RWPE2 (cell line): ENCODE data around the gene NEDD8.
"Not testable (repeated sequence)": the region's sequence is repeated elsewhere in the genome, so short reads cannot be mapped to it uniquely, and the experiment has no call there.

ENCODE experiments used
- ATAC-seq: fragments of 200-7000 bp; cut with Tn5 transposase; 3 replicates; pipeline ENCODE4 v1.9.1; 2021; ENCODE audit warnings: low read depth
- DNase-seq: peaks from one replicate; pipeline ENCODE4 v3.0.0-alpha.2; 2020; ENCODE audit warnings: low spot score
- H3K27ac ChIP-seq: fragments of 450-650 bp; 2 replicates; pipeline ENCODE4 v1.5.1; 2017; ENCODE audit warnings: mild to moderate bottlenecking; ENCODE audit not compliant: poor library complexity, severe bottlenecking
- H3K27me3 ChIP-seq: fragments of 250-450 bp; sonication (Bioruptor Pico); 2 replicates; pipeline ENCODE4 v1.5.1; 2021; ENCODE audit warnings: mild to moderate bottlenecking, moderate library complexity; ENCODE audit not compliant: insufficient read depth, poor library complexity, severe bottlenecking
- H3K36me3 ChIP-seq: fragments of 250-450 bp; sonication (Bioruptor Pico); 2 replicates; pipeline ENCODE4 v1.5.1; 2020; ENCODE audit warnings: low read depth, mild to moderate bottlenecking, moderate library complexity
- H3K4me1 ChIP-seq: fragments of 250-450 bp; sonication (Bioruptor Pico); 2 replicates; pipeline ENCODE4 v1.5.1; 2021; ENCODE audit warnings: mild to moderate bottlenecking, moderate library complexity; ENCODE audit not compliant: insufficient read depth, poor library complexity, severe bottlenecking
- H3K4me3 ChIP-seq: fragments of 250-450 bp; sonication (Bioruptor Pico); 2 replicates; pipeline ENCODE4 v1.5.1; 2021; ENCODE audit warnings: mild to moderate bottlenecking, moderate library complexity; ENCODE audit not compliant: severe bottlenecking
- H3K9me3 ChIP-seq: fragments of 250-450 bp; sonication (Bioruptor Pico); 2 replicates; pipeline ENCODE4 v1.5.1; 2021; ENCODE audit warnings: mild to moderate bottlenecking, moderate library complexity; ENCODE audit not compliant: severe bottlenecking
- TF ChIP-seq, protein P1 (sequence below): fragments of 450-650 bp; IDR thresholded peaks from one replicate; pipeline ENCODE4 v1.5.1; 2017; ENCODE audit warnings: mild to moderate bottlenecking, moderate library complexity; ENCODE audit not compliant: poor library complexity, severe bottlenecking

NEDD8 gene

DNA sequence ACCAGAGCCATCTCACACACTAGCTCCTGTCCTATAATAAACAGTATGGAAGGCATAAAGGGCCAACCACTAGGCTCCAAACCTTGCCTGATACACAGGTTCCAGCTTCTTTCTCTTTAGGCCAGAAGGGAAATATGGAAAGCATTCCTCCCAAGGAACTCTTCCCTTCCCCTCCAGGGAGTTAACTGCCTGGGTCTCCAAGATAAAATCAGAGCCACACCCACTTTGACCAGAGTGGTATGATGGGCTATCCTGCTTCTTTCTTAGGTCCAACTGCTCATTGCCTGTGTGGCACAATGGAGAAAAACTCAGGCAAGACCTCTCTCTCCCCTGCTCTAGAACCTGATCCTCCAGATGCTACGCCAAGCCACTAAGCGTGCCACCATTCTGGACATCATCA, 24.5 kb downstream of the NEDD8 start:
- no peak overlapping the region for H3K4me3 ChIP-seq
- peaks cover 74% of the 10 kb centered on the region for H3K36me3 ChIP-seq

DNA sequence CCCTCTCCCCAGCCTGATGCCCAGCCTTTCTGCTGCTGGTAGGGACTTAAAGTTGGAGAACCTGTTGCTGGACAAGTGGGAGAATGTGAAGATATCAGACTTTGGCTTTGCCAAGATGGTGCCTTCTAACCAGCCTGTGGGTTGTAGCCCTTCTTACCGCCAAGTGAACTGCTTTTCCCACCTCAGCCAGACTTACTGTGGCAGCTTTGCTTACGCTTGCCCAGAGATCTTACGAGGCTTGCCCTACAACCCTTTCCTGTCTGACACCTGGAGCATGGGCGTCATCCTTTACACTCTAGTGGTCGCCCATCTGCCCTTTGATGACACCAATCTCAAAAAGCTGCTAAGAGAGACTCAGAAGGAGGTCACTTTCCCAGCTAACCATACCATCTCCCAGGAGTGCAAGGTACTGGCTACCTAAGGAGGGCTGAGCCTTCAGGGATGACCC, 25.0 kb downstream of the NEDD8 start:
- DNase-seq (no peak), ATAC-seq (no peak)
- Histone ChIP-seq H3K4me1 (no peaks in the 10 kb centered on the region), H3K36me3 (peaks cover 79% of the 10 kb centered on the region), H3K27ac (no peak overlapping the region), H3K27me3 (no peaks in the 10 kb centered on the region), H3K4me3 (no peak overlapping the region), H3K9me3 (no peaks in the 10 kb centered on the region)
- TF ChIP-seq, protein P1, sequence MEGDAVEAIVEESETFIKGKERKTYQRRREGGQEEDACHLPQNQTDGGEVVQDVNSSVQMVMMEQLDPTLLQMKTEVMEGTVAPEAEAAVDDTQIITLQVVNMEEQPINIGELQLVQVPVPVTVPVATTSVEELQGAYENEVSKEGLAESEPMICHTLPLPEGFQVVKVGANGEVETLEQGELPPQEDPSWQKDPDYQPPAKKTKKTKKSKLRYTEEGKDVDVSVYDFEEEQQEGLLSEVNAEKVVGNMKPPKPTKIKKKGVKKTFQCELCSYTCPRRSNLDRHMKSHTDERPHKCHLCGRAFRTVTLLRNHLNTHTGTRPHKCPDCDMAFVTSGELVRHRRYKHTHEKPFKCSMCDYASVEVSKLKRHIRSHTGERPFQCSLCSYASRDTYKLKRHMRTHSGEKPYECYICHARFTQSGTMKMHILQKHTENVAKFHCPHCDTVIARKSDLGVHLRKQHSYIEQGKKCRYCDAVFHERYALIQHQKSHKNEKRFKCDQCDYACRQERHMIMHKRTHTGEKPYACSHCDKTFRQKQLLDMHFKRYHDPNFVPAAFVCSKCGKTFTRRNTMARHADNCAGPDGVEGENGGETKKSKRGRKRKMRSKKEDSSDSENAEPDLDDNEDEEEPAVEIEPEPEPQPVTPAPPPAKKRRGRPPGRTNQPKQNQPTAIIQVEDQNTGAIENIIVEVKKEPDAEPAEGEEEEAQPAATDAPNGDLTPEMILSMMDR: no peak

More for the DNA sequence above, 24.5 kb downstream of the NEDD8 start:
- ATAC-seq (no peak), DNase-seq (no peak)
- H3K27me3 ChIP-seq: no peaks in the 10 kb centered on the region
- H3K27ac ChIP-seq: no peak overlapping the region
- H3K4me1 ChIP-seq: no peaks in the 10 kb centered on the region
- H3K9me3 ChIP-seq: no peaks in the 10 kb centered on the region
- TF ChIP-seq, protein P1: no peak

DNA sequence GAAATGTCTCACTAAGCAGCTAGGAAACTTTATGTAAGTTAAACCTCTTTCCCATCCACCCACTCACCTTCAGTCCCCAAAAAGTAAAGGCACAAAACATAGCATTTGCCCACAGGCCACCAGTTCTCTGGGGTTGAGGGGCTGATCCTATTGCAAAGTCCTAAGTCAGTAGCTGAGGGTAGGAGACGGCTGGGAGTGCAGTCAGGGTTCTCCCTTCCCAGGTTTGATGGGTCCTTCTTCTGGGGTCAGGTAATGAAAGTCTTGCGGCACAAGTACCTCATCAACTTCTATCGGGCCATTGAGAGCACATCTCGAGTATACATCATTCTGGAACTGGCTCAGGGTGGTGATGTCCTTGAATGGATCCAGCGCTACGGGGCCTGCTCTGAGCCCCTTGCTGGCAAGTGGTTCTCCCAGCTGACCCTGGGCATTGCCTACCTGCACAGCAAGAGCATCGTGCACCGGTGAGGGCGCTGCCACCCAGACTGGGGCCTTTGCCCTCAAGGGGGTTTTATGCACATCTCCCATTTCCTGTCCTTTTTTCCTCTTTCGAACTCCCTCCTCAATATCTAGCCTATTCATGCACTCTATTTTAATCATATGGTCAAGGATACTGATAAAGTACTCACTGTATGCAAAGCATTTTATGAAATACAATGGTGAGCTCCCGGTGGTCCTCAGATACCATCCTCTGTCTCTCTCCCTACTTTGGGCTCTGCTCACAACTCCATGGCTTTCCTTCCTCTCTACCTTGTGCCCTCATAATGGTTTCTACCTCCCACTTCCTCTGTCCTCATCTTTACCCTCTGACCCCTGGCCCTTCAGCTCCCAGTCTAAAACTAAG, 25.7 kb downstream of the NEDD8 start:
- no peaks in the 10 kb centered on the region for H3K4me1 ChIP-seq
- ATAC-seq (no peak), DNase-seq (no peak)
- no peaks in the 10 kb centered on the region for H3K27me3 ChIP-seq
- peaks cover 81% of the 10 kb centered on the region for H3K36me3 ChIP-seq
- H3K9me3 ChIP-seq: no peaks in the 10 kb centered on the region
- no peak overlapping the region for H3K4me3 ChIP-seq
- TF ChIP-seq, protein P1: no peak
- no peak overlapping the region for H3K27ac ChIP-seq

- H3K9me3 ChIP-seq: no peaks in the 10 kb centered on the region
- ATAC-seq (peak; percentile 31; the same call in 2 of the 3 replicates), DNase-seq (no peak)
- TF ChIP-seq, protein P1: no peak
- no peaks in the 10 kb centered on the region for H3K27me3 ChIP-seq
- H3K36me3 ChIP-seq: peaks cover 75% of the 10 kb centered on the region
- no peak overlapping the region for H3K27ac ChIP-seq
- no peak overlapping the region for H3K4me3 ChIP-seq
- H3K4me1 ChIP-seq: no peaks in the 10 kb centered on the region
These were observed 27.7 kb downstream of the NEDD8 start for GRCh38 chr14:24204163-24205146.

DNA sequence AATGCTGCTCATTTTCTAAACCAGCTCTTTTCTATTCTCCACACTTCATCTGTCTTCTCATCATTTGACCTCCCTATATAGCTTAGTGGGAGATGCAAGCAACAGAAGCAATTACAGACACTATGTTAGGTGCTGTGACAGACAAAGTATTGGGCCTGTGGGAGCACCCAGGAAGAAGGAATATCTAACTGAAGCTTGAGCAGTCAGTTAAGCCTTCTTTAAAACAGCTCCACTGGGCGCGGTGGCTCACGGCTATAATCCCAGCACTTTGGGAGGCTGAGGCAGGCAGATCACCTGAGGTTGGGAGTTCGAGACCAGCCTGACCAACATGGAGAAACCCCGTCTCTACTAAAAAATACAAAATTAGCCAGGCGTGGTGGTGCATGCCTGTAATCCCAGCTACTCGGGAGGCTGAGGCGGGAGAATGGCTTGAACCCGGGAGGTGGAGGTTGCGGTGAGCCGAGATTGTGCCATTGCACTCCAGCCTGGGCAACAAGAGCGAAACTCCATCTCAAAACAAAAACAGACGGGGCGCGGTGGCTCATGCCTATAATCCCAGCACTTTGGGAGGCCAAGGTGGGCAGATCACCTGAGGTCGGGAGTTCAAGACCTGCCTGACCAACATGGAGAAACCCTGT, 28.8 kb downstream of the NEDD8 start:
- not testable (repeated sequence) for ATAC-seq, H3K27me3 ChIP-seq, H3K27ac ChIP-seq, H3K4me1 ChIP-seq, H3K4me3 ChIP-seq, DNase-seq, H3K9me3 ChIP-seq
- H3K36me3 ChIP-seq: peaks cover 70% of the 10 kb centered on the region

DNA sequence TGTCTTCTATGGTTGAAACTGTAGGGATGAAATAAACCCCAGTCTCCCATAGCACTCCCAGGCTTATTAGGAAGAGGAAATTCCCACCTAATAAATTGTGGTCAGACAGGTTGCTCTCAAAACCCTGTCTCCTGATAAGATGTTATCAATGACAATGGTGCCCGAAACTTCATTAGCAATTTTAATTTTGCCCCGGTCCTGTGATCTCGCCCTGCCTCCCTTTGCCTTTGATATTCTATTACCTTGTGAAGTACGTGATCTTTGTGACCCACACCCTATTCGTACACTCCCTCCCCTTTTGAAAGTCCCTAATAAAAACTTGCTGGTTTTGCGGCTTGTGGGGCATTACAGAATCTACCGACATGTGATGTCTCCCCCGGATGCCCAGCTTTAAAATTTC, 29.6 kb downstream of the NEDD8 start:
- DNase-seq, H3K9me3 ChIP-seq, H3K4me1 ChIP-seq, H3K27me3 ChIP-seq, H3K4me3 ChIP-seq, H3K27ac ChIP-seq, ATAC-seq: not testable (repeated sequence)
- peaks cover 61% of the 10 kb centered on the region for H3K36me3 ChIP-seq
